ENCODE data around the gene OMA1. TPM values are rescaled to one million over a fixed set of nuclear protein-coding genes. Genes with fewer than 3 reads are reported as not detected.

Gene OMA1
- total and polyA plus RNA-seq, 2 of the 4 experiments (the other 2 are of a cell fraction): 5.9 to 6.4 TPM

- Histone ChIP-seq H2AK5ac (ENCODE audit: low read depth, low read length) (no peak overlapping the region), H3K9me1 (ENCODE audit: insufficient read depth, low read length) (no peaks in the 10 kb centered on the region), H3K4ac (ENCODE audit: low read depth, low read length) (no peak overlapping the region), H3K4me2 (ENCODE audit: low read depth, low read length) (no peak overlapping the region), H3K23ac (ENCODE audit: low read depth, low read length) (no peak overlapping the region), H3K36me3 (ENCODE audit: control insufficient read depth, insufficient read depth, low read length) (no peaks in the 10 kb centered on the region), H3K27me3 (ENCODE audit: control insufficient read depth, insufficient read depth, low read length) (peaks cover 50% of the 10 kb centered on the region), H3K9ac (ENCODE audit: low read depth, low read length) (no peak overlapping the region), H3K9me3 (ENCODE audit: control insufficient read depth, insufficient read depth, low read length) (peaks cover 5% of the 10 kb centered on the region; the same call in 1 of the 2 replicates), H3K14ac (replicated peaks; ENCODE audit: low read depth, low read length) (no peak overlapping the region), H2BK120ac (ENCODE audit: low read depth, low read length) (no peak overlapping the region), H3K79me1 (ENCODE audit: low read depth in 1 of 2, low read length in 2 of 2) (no peaks in the 10 kb centered on the region), H2BK5ac (ENCODE audit: low read depth, low read length, poor library complexity, severe bottlenecking) (no peak overlapping the region), H2AK9ac (replicated peaks; ENCODE audit: low read depth, low read length, poor library complexity) (no peak overlapping the region), H4K5ac (ENCODE audit: low read depth, low read length) (no peak overlapping the region), H3K18ac (ENCODE audit: low read depth, low read length) (no peak overlapping the region), H3K56ac (ENCODE audit: extremely low read depth, insufficient read depth, low read length) (no peak overlapping the region), H2AFZ (replicated peaks; ENCODE audit: low read length, poor library complexity) (no peak overlapping the region), H4K20me1 (ENCODE audit: insufficient read depth, low read length) (no peaks in the 10 kb centered on the region), H4K8ac (ENCODE audit: low read depth in 2 of 2, low read length in 2 of 2) (no peak overlapping the region), H4K91ac (ENCODE audit: insufficient read depth, low read depth, low read length) (no peak overlapping the region), H3K4me3 (ENCODE audit: insufficient read depth, low read depth, low read length) (no peak overlapping the region), H3K4me1 (ENCODE audit: control insufficient read depth, insufficient read depth, low read length) (no peaks in the 10 kb centered on the region), H2BK15ac (ENCODE audit: low read depth, low read length) (no peak overlapping the region), H2BK20ac (ENCODE audit: low read depth, low read length) (no peak overlapping the region), H3K27ac (ENCODE audit: insufficient read depth, low read length) (no peak overlapping the region)
- in situ Hi-C loops (cut with MboI; ENCODE audit: low sequenced_read_pairs) (no loop called here), intact Hi-C loops (cut with micrococcal nuclease) (no loop called here), dilution Hi-C loops (cut with HindIII; ENCODE audit: low sequenced_read_pairs, unreplicated experiment) (no loop called here)
- TF ChIP-seq, protein P1, sequence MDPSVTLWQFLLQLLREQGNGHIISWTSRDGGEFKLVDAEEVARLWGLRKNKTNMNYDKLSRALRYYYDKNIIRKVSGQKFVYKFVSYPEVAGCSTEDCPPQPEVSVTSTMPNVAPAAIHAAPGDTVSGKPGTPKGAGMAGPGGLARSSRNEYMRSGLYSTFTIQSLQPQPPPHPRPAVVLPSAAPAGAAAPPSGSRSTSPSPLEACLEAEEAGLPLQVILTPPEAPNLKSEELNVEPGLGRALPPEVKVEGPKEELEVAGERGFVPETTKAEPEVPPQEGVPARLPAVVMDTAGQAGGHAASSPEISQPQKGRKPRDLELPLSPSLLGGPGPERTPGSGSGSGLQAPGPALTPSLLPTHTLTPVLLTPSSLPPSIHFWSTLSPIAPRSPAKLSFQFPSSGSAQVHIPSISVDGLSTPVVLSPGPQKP (IDR thresholded peaks at IDR 0.05; ENCODE audit: borderline replicate concordance, low read depth, low read length): no peak
- TF ChIP-seq CEBPB (IDR thresholded peaks at IDR 0.05; ENCODE audit: low read depth, low read length) (no peak), POLR2A (IDR thresholded peaks at IDR 0.05; ENCODE audit: low read depth, low read length) (no peak), CTCF (conservative IDR thresholded peaks at IDR 0.05; ENCODE audit: low read depth, low read length) (no peak), CHD1 (IDR thresholded peaks at IDR 0.05; ENCODE audit: low read depth, low read length) (no peak), NFE2L2 (IDR thresholded peaks at IDR 0.05; ENCODE audit: low read depth, low read length) (no peak), FOS (IDR thresholded peaks at IDR 0.05; ENCODE audit: low read depth, low read length) (no peak), RAD21 (IDR thresholded peaks at IDR 0.05; ENCODE audit: low read length) (no peak), RFX5 (IDR thresholded peaks at IDR 0.05; ENCODE audit: low read depth, low read length) (no peak), MXI1 (IDR thresholded peaks at IDR 0.05; ENCODE audit: borderline replicate concordance, low read depth, low read length) (no peak), USF2 (IDR thresholded peaks at IDR 0.05; ENCODE audit: low read depth, low read length) (no peak), SMC3 (IDR thresholded peaks at IDR 0.05; ENCODE audit: low read depth, low read length) (no peak), RCOR1 (IDR thresholded peaks at IDR 0.05; ENCODE audit: insufficient replicate concordance, low read length) (no peak), MAFK (IDR thresholded peaks at IDR 0.05; ENCODE audit: low read depth, low read length) (no peak)
- CTCF ChIA-PET: interaction anchor here (0.6 kb wide), 1 partner anchor 954 kb away, joined by 3 read pairs; no protein-coding TSS in a partner anchor
- BruUV-seq (replicated peaks): no TSS peak
- no peak for ATAC-seq (ENCODE audit: low read depth)
- POLR2A ChIA-PET (ENCODE audit: unreplicated experiment): no interaction called here
- DNase-seq: no peak
- 86% methylated on average over 3 of the region's 5 CpGs; no CpG with 5 or more reads in 1 of the 2 experiments for WGBS, 2 experiments (ENCODE audit: extremely low coverage in 2 of 2, insufficient read length in 1 of 2)
Measured at GRCh38 chr1:58568911-58569310, 22.4 kb upstream of the OMA1 start.

All from IMR-90 (cell line).